NK-92 (cell line): ENCODE data around the gene CDHR4.
"Not testable (repeated sequence)": the region's sequence is repeated elsewhere in the genome, so short reads cannot be mapped to it uniquely, and the experiment has no call there.

Source experiments
- DNase-seq: peaks from one replicate; lab custom pipeline; 2025; ENCODE audit not compliant: unreplicated experiment; lab: John Stamatoyannopoulos, UW

The CDHR4 gene

GRCh38 chr3:49799761-49800160, at the start of gene CDHR4:
TSS of gene CDHR4 (minus strand) at chr3:49799873. CDS start at chr3:49799812, 61 bp downstream.
- DNase-seq, result no peak

GRCh38 chr3:49845694-49846093, 46.0 kb upstream of the CDHR4 start:
- no peak for DNase-seq

DNA sequence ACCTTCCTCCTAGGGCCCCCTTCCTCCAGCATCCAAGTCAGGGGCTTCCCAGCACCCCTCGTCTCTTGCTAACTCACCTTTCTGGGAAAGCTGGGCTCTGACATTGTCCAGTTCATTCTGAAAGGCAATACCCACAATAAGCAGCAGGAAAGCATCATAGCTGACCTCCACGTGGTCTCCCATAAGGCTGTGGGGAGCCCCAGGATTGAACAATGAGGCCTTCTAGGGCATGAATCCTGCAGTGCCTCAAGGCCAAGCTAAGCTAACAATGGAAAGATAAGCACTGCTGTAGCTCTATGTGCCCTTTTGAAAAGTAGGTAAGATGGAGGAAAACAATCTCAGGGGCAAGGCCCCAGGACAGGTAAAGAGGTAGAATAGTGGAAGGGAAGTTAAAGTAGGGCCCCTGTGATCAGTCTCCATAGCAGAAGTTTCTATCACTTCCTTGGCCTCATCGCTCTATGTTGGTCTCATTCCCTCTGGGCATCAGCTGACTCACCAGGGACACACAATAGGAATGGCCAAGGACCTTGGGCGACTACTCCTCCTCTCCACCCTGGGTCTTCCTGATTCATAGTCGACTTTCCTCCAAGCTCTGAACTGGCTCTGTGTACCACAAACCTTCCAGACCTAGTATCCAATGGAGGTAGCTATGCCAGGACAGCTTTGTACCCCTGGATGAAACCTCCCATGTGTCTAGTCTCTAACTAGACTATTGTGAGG, 45.0 kb upstream of the CDHR4 start:
- no peak for DNase-seq

- DNase-seq, result no peak
Measured at GRCh38 chr3:49842843-49843517, 43.3 kb upstream of the CDHR4 start.

DNA sequence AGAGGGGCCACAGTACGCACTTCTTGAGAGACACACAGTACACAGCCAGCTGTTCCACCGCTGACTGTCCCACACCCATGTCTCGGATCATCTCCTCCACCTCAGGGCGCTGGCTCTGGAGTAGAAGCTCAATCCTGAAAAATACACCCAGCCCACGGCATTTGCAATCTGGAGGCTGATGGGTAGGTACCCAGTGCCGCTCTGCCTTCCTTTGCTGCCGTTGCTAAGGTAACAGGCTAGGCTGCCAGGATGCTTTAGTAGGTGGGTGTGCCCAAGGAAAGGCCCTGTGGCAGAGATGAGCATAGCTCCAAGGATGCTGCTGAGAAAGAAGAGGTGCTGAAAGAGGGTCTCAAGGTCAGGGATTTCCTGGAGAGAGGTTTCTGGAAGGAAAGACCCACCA, 42.1 kb upstream of the CDHR4 start:
- no peak for DNase-seq

DNA sequence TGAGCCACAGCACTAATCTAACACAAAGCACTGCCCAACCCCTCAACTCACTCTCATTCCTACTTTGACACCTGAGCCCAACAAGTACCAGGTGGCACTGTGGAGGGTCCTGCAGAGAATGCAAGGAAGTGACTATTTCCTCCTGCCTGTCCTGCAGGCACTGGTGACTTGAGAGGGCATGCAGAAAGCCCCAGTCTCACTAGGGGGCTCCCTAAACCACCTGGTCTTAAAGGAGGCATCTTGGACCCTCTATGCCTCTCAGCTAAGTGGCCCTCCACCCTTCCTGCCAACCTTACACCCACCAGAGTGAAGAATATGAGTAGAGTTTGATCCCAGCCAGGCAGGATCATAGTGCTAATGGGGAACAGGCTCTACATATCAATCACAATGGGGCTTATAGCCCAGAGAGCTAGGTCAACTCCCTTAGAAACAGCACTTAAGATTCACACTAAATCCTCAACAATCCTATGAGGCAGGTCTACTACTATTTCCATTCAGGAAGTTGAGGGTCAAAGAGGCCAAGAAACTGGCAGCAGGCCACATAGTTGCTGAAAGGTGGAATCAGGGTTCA, 41.5 kb upstream of the CDHR4 start:
- no peak for DNase-seq

DNA sequence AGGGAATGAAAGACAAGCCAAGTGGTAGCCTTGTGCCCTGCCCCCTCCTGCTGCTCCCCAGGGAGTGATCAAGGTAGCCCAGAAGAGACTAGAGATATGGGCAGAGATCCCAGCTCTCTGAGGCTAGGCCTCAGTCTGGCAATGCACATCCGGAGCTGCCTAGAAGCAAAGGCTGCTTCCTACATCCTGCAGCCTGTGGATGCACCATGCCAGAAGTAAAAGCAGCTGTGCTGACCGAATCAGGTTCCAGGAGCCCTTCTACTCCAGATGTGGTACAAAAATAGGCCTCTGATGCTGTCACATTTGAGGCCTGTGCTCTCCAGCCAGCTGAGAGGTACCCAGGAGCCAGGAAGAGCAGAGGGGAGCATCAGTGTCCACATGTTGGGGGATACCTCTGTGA, 40.7 kb upstream of the CDHR4 start:
- DNase-seq, result no peak

DNA sequence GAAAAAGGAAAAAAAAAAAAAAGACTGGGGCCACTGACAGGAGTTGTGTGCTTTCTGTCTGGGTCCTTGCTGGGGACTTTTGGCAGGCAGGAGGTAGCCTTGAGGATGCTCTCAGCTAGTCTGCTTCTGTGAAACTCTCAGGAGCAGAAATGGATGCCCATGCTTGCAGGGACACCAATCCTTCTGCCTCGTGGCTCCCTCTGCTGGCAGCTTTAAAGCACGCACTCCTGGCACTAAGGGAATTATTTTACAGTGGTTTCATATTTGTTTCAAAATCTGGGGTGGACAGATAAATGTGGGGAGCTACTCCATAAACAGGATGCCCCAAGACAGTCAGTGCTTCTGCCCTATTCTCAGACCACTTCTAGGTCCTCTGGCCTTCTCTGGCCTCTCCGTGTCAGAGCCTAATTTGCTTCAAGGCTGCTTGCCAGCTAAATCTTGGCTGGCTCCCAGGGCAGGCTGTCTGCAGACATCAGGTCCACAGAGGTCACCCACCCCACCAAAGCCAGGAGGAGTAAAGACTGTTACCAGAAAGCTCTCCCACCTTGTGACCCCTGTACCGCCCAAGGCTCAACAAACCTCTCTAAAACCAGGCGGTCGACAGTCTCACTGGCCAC, 39.6 kb upstream of the CDHR4 start:
- no peak for DNase-seq

DNA sequence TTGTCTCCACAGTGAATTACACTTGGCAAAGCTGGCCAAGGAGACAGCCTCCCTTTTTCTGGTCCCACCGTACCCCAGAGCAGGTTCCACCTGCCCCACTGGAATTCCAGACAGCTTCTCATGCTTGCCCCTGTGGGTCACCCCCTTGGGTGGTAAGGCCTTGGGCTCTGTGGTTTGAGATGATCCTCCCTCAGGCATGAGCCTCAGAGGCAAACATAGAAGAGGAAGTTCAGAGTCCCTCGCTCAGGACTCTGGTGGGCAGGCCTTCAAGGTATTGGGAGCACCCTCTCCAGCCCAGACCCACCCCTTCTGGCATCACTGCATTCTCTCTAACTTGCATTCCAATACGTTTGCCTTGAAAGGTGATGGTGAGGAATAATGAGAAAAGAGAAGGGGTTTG, 31.7 kb upstream of the CDHR4 start:
- DNase-seq, result no peak

DNA sequence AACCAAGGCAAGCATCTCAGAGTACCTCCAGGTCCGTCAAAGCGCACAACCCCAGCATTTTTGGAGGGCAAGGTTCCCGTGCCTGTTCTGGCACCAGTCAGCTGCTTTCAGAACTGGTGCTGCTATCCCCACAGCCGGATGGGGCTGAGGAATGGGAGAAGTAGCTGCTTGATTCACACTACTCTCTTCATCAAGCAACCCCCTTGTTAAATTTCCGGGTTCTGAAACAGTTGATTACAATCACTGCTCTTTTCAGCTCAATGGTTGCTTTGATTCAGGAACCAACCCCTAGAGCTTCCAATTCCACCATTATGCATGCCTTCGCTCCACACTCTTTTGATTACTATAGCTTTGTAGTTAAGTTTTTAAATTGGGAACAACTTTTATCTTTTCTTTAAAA, 26.3 kb upstream of the CDHR4 start:
- DNase-seq, result no peak

DNA sequence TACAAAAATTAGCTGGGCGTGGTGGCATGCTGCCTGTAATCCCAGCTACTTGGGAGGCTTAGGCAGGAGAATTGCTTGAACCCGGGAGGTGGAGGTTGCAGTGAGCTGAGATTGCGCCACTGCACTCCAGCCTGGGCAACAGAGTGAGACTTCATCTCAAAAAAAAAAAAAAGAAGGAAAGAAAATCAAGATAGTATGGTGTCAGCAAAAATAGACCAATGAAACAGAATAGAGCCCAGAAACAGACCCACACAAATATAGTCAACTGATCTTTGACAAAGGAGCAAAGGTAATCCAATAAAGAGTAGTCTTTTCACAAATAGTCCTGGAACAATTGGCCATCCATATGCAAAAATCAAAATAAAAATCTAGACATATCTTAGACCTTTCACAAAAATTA, 23.5 kb upstream of the CDHR4 start:
- not testable (repeated sequence) for DNase-seq

DNA sequence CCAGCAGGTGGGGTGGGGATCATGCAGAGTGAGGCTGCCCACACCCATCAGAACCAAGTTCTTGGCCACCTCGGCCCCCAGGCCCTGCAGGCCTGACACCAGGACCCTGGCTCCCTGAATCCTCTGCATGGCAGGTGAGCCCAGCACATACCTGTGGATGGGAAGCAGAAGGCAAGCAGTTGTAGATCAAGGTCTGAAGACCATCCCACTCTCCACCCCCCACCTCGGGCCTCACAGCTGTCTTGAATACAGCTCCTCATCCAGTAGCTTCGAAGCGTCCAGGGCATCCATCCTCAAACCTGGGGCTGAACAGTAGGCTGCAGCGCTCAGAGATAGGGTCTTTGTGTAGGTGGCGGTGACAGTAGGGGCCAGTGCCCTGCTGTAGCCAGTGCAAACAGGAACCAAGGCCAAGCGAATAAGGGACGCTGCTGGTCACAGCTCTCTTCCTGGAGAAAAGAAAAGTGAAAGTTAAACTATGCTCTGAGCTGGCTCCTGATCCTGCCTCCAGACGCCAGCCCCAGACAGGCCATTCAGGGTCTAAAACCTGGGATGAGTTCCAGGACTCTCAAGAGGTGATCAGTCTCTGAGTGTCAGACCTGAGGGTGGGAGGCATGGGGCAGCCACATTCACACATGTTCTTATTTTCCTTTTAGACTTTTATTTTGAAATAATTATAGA, 14.0 kb upstream of the CDHR4 start, which contains the start of gene UBA7:
TSS of gene UBA7 (minus strand) at position 457 of the 678 bp plus-strand sequence. CDS start at position 291, 166 bp downstream.
- no peak for DNase-seq

DNA sequence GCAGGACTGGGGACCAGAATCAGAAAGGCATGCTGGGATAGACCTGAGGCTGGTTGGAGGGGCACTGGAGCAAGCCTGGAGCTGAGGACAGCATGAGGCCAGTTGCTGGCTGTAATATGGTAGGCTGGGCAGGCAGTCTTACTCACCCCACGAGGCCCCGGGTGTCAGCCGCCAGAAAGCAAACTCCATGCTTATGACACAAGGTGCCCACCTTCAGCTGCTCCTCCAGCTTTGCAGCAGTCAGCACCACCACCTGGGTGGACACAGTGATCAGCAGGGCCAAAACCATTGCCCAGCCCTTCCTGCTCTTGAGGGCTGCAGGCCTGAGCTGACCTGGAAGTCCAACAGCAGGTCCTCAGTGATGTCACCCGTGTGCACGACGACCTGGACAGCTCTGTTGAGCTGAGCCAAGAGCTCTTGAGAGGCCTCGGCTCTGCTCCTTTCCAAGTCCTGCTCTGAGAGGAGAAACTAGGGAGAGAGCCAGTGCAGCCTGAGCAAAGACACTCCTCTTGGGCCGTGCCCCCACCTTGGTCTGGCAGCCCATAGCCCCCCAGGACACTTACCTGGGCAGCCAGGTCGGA, 13.3 kb upstream of the CDHR4 start:
- no peak for DNase-seq

DNA sequence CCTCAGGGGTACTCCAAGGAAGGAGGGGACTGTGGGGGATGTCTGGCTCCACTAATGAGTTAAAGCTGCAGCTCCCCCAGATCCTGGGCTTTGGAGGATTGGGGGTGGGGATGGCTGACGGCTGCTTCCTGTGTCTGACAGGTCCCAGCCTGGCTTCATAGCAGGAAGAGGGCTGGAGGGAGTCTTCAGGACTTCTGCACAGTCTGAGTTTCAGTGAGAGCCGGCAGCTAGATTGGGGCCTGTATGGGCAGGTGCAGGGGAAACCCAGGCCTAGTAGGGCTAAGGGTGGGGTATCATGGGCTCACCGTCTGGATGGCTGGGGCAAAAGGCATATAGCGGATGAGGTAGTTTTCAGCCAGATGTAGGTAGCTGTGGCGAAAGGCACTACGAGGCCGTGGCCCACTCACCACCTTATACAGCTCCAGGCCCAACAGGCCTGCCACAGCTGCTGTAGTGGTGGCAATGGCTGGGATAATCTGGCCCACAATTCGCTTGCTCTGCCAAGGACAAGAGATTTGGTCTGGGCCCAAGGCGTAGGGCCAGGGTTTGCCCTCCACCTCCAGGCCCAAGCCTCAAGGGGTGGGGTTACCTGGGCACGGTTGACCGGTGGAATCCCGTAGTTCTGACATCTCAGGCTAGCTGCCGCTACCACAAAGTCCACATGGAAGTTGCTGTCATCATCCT, 7.9 kb upstream of the CDHR4 start:
- no peak for DNase-seq

DNA sequence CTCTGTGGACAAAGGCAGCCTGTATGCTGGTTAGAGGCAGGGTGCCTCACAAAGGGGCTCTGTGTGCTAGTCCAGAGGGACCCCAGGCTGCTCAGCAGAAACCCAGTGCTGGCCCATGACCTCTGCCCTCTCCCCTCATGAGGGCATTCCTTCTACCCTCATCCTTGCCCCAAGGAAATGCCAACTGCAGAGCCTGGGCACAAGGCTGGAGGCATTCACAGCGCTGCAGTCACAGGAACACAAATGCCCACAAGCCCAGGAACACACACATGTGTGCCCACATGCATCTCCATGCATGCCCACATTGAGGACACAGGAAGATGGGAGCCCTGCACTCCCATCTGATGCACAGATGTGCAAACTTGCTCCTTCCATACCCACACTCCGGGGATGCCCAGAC, 7.2 kb upstream of the CDHR4 start:
- DNase-seq, result no peak

- no peak for DNase-seq
Measured at GRCh38 chr3:49805897-49806701, 6.4 kb upstream of the CDHR4 start.

GRCh38 chr3:49805367-49805782, 5.7 kb upstream of the CDHR4 start:
- no peak for DNase-seq

- DNase-seq, result no peak
Measured at GRCh38 chr3:49804141-49805041, 4.7 kb upstream of the CDHR4 start.
